DMS53 treated with DMSO at 0.1 percent for 48 hours (cell line): Measurements from ENCODE around the gene ATP2A1.
A peak's percentile ranks its signal among the peaks of the same experiment; 100 is the strongest.
"Not testable (repeated sequence)": the region's sequence is repeated elsewhere in the genome, so short reads cannot be mapped to it uniquely, and the experiment has no call there.

Experiments
- DNase-seq: peaks from one replicate; lab custom pipeline; 2025; ENCODE audit not compliant: unreplicated experiment; lab: John Stamatoyannopoulos, UW

Gene ATP2A1

GRCh38 chr16:28905229-28905754 lies 27.0 kb downstream of the ATP2A1 start:
- DNase-seq = no peak

- DNase-seq = no peak
Observed at GRCh38 chr16:28905800-28906372, 27.6 kb downstream of the ATP2A1 start.

- DNase-seq = no peak
Observed at GRCh38 chr16:28910086-28911031, 32.1 kb downstream of the ATP2A1 start.

GRCh38 chr16:28912558-28912957 lies 34.3 kb downstream of the ATP2A1 start:
- no peak for DNase-seq

DNA sequence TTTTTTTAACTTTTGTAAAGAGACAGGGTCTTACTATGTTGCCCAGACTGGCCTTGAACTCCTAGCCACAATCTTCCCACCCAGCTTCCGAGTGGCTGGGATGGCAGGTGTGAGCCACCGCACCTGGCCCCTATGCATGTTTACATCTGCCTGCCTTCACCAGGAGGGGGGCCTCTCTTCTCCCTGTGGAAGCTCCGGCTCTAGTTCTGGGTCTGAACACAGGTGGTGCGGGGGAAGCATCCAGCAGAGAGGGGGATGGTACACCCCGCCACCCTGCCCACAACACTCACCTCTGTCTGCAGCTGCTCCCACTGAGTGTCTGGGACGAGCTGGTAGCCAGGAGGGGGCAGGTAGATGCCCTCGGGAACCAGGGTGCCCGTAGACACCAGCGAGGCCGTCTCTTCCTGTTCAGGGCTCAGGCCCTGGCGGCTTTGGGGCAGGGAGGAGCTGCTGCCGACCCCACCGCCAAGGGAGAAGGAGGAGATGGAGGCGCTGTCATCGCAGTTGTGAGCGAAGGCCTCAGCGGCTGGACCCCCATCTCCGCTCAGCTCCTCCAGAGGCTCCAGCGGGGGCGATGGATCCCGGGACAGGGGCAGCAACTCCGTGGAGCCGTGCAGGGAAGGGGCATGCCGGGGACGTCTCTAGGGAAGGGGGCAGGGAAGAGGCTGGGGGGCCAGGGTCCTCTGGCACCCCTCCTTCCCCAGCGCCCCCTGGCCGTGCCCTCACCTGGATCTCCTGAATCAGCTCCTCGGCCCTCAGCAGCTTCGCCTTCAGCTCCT lies 35.8 kb downstream of the ATP2A1 start:
- DNase-seq = no peak

GRCh38 chr16:28915181-28915580 lies 36.9 kb downstream of the ATP2A1 start:
- no peak for DNase-seq

- DNase-seq = no peak
Observed at GRCh38 chr16:28917095-28917494, 38.8 kb downstream of the ATP2A1 start.

- DNase-seq = no peak
Observed at GRCh38 chr16:28918698-28919097, 40.4 kb downstream of the ATP2A1 start.

GRCh38 chr16:28923231-28923587 lies 44.9 kb downstream of the ATP2A1 start:
- DNase-seq = no peak

GRCh38 chr16:28923652-28924398 lies 45.5 kb downstream of the ATP2A1 start:
- DNase-seq = peak; percentile 7

DNA sequence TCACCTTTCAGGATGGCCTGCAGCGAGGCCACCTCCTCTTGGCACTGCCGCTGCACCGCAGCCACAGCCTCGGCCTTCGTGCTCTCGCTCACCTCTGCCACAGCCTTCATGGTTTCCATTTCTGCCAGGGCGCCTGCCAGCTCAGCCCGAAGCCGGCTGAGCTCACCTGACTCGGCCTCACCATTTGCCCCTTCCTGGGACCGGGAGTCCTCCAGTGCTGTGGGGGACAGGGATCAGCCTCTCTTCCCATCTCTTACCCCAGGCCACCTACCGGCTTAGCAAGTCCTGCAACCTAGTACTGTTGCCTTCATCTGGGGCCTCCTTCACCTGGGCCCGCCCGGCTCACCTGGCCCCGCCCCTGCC lies 46.1 kb downstream of the ATP2A1 start:
- DNase-seq = no peak

- DNase-seq = peak; percentile 85
Observed at GRCh38 chr16:28924762-28925385, 46.6 kb downstream of the ATP2A1 start, which contains the start of gene RABEP2. Gene RABEP2 (minus strand): TSS chr16:28925238. CDS start chr16:28925163, 75 bp downstream.

GRCh38 chr16:28925386-28926228 lies 47.3 kb downstream of the ATP2A1 start:
- DNase-seq = peak; percentile 37

DNA sequence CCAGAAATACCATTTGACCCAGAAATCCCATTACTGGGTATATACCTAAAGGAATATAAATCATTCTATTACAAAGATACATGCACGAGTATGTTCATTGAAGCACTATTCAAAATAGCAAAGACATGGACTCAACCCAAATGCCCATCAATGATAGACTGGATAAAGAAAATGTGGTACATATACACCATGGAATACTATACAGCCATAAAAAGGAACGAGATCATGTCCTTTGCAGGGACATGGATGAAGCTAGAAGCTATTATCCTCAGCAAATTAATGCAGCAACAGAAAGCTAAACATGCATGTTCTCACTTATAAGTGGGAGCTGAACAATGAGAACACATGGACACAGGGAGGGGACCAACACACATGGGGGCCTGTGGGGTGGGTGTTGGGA lies 48.0 kb downstream of the ATP2A1 start:
- DNase-seq = not testable (repeated sequence)

- no peak for DNase-seq
Observed at GRCh38 chr16:28927815-28928214, 49.5 kb downstream of the ATP2A1 start.

GRCh38 chr16:28930203-28930602 lies 51.9 kb downstream of the ATP2A1 start:
- DNase-seq = no peak

DNA sequence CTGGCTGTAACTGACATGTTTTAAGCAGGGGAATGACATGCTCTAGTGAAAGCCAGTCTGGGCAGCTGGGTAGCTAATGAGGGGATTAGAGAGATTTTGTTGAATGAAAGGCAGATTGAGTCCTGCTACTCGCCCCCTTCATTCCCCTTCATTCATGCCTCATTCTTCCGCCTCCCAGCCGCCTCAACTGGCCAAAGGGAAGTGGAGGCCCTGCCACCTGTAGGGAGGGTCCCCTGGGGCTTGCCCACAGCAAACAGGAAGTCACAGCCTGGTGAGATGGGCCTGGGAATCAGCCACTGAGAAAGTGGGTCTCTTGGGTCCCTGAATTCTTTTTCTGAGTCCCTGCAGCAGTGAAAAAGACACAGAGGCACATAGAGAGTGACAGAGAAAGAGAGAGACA lies 52.4 kb downstream of the ATP2A1 start:
- no peak for DNase-seq

GRCh38 chr16:28931801-28932225 lies 53.5 kb downstream of the ATP2A1 start, which contains the start of gene CD19:
Gene CD19 (plus strand): TSS chr16:28931971. CDS start chr16:28932001, 30 bp downstream.
- no peak for DNase-seq
